Skeletal muscle tissue (tissue), 4 donors: ENCODE results near the gene TFE3. TPM values are rescaled to one million over a fixed set of nuclear protein-coding genes. Genes with fewer than 3 reads are reported as not detected.
A peak's percentile ranks its signal among the peaks of the same experiment; 100 is the strongest.

Experiments used
- H3K27ac ChIP-seq: one replicate; pipeline ENCODE4 v1.7.0; 2013; ENCODE audit warnings: mild to moderate bottlenecking, low read depth, low read length, inconsistent platforms
- H3K27me3 ChIP-seq, 3 donors: one replicate each; pipeline ENCODE4 v1.7.0; 2013; ENCODE audit warnings: low read length in 3 of 3; ENCODE audit not compliant: control insufficient read depth in 3 of 3, insufficient read depth in 3 of 3
- H3K36me3 ChIP-seq, 3 donors: one replicate each; pipeline ENCODE4 v1.7.0; 2013; ENCODE audit warnings: low read length in 3 of 3; ENCODE audit not compliant: control insufficient read depth in 3 of 3, insufficient read depth in 3 of 3
- H3K4me1 ChIP-seq, 3 donors: one replicate each; pipeline ENCODE4 v1.7.0; 2013; ENCODE audit warnings: low read length in 3 of 3, mild to moderate bottlenecking in 3 of 3; ENCODE audit not compliant: control insufficient read depth in 3 of 3, insufficient read depth in 3 of 3
- H3K4me3 ChIP-seq, 3 donors: one replicate each; pipeline ENCODE4 v1.7.0; 2013; ENCODE audit warnings: low read length in 3 of 3
- H3K9ac ChIP-seq, 3 donors: one replicate each; pipeline ENCODE4 v1.7.0; 2013; ENCODE audit warnings: low read length in 3 of 3, mild to moderate bottlenecking in 3 of 3, moderate library complexity in 2 of 3, low read depth in 1 of 3
- H3K9me3 ChIP-seq, 3 donors: one replicate each; pipeline ENCODE4 v1.7.0; 2013; ENCODE audit warnings: low read length in 3 of 3; ENCODE audit not compliant: control insufficient read depth in 3 of 3
- total RNA-seq: library from RNA; depleted of rRNA; stranded (reverse); fragments of >200 nt; gene quantifications from one replicate; pipeline ENCODE4 v1.2.3, GENCODE V29; 2014
- donor health status: Osteomylitis.

Gene TFE3
- total RNA-seq, 1 donor from 2014 or later = 8.4 TPM

- H3K4me1 ChIP-seq = peaks cover 18 to 29% (median 21%) of the 10 kb centered on the region in 3 donors
- no peaks in the 10 kb centered on the region for H3K9me3 ChIP-seq
- peaks cover 18 to 20% (median 19%) of the 10 kb centered on the region in 3 donors for H3K36me3 ChIP-seq
- peak overlapping the region; percentile 73 to 83 (median 76) for H3K4me3 ChIP-seq
- peak overlapping the region; percentile 98 for H3K27ac ChIP-seq
- no peaks in the 10 kb centered on the region for H3K27me3 ChIP-seq
- peak overlapping the region; percentile 75 to 87 (median 85) for H3K9ac ChIP-seq
Observed at GRCh38 chrX:49041744-49042580, 1.2 kb downstream of the TFE3 start.

GRCh38 chrX:49040376-49040955 is 2.7 kb downstream of the TFE3 start:
- H3K9ac ChIP-seq = peak overlapping the region; percentile 43 to 50 (median 45)

GRCh38 chrX:49039598-49040375 is 3.4 kb downstream of the TFE3 start:
- Histone ChIP-seq H3K27ac (peak overlapping the region; percentile 98), H3K36me3 (peaks cover 19 to 22% (median 20%) of the 10 kb centered on the region in 3 donors), H3K9me3 (no peaks in the 10 kb centered on the region), H3K4me3 (peak overlapping the region; percentile 5 to 45 (median 15)), H3K4me1 (peaks cover 18 to 29% (median 21%) of the 10 kb centered on the region in 3 donors), H3K9ac (peak overlapping the region; percentile 43 to 50 (median 45)), H3K27me3 (no peaks in the 10 kb centered on the region)

More at GRCh38 chrX:49040376-49040955, 2.7 kb downstream of the TFE3 start:
- Histone ChIP-seq H3K27ac (peak overlapping the region; percentile 98), H3K9me3 (no peaks in the 10 kb centered on the region), H3K4me1 (peaks cover 18 to 29% (median 21%) of the 10 kb centered on the region in 3 donors), H3K36me3 (peaks cover 19 to 22% (median 20%) of the 10 kb centered on the region in 3 donors), H3K27me3 (no peaks in the 10 kb centered on the region), H3K4me3 (peak overlapping the region; percentile 5 to 45 (median 15))

- H3K27me3 ChIP-seq = no peaks in the 10 kb centered on the region
- H3K9ac ChIP-seq = no peak overlapping the region
- H3K4me3 ChIP-seq = no peak overlapping the region
- H3K4me1 ChIP-seq = peaks cover 16 to 29% (median 21%) of the 10 kb centered on the region in 3 donors
- no peak overlapping the region for H3K27ac ChIP-seq
- no peaks in the 10 kb centered on the region for H3K9me3 ChIP-seq
- peaks cover 34 to 37% (median 36%) of the 10 kb centered on the region in 3 donors for H3K36me3 ChIP-seq
Observed at GRCh38 chrX:49037883-49038475, 5.2 kb downstream of the TFE3 start.

- no peaks in the 10 kb centered on the region for H3K9me3 ChIP-seq
Observed at GRCh38 chrX:49030283-49030682, 12.9 kb downstream of the TFE3 start.

GRCh38 chrX:49029876-49030275 is 13.3 kb downstream of the TFE3 start:
- H3K36me3 ChIP-seq = peaks cover 22 to 26% (median 23%) of the 10 kb centered on the region in 3 donors
- no peak overlapping the region for H3K9ac ChIP-seq
- no peaks in the 10 kb centered on the region for H3K9me3 ChIP-seq
- no peak overlapping the region for H3K4me3 ChIP-seq
- no peaks in the 10 kb centered on the region for H3K27me3 ChIP-seq
- H3K4me1 ChIP-seq = no peaks in the 10 kb centered on the region
- no peak overlapping the region for H3K27ac ChIP-seq

More at GRCh38 chrX:49030283-49030682, 12.9 kb downstream of the TFE3 start:
- H3K27ac ChIP-seq = no peak overlapping the region
- no peaks in the 10 kb centered on the region for H3K4me1 ChIP-seq
- H3K9ac ChIP-seq = no peak overlapping the region
- no peaks in the 10 kb centered on the region for H3K27me3 ChIP-seq
- H3K4me3 ChIP-seq = no peak overlapping the region
- H3K36me3 ChIP-seq = peaks cover 22 to 26% (median 23%) of the 10 kb centered on the region in 3 donors

- Histone ChIP-seq H3K9me3 (no peaks in the 10 kb centered on the region), H3K4me3 (no peak overlapping the region), H3K27me3 (no peaks in the 10 kb centered on the region), H3K36me3 (peaks cover 0 to 3% (median 0%) of the 10 kb centered on the region in 3 donors), H3K4me1 (no peaks in the 10 kb centered on the region), H3K27ac (no peak overlapping the region), H3K9ac (no peak overlapping the region)
Observed at GRCh38 chrX:49019599-49020249, 23.4 kb downstream of the TFE3 start.

- Histone ChIP-seq H3K36me3 (no peaks in the 10 kb centered on the region), H3K9ac (no peak overlapping the region), H3K27ac (no peak overlapping the region), H3K4me1 (no peaks in the 10 kb centered on the region), H3K9me3 (no peaks in the 10 kb centered on the region), H3K27me3 (no peaks in the 10 kb centered on the region), H3K4me3 (no peak overlapping the region)
Observed at GRCh38 chrX:49019050-49019449, 24.1 kb downstream of the TFE3 start.

- Histone ChIP-seq H3K9ac (no peak overlapping the region), H3K4me3 (no peak overlapping the region), H3K27ac (no peak overlapping the region), H3K4me1 (peaks cover 2 to 4% (median 3%) of the 10 kb centered on the region in 3 donors), H3K36me3 (peaks cover 0 to 5% (median 0%) of the 10 kb centered on the region in 3 donors), H3K9me3 (no peaks in the 10 kb centered on the region), H3K27me3 (no peaks in the 10 kb centered on the region)
Observed at GRCh38 chrX:49003696-49004095, 39.5 kb downstream of the TFE3 start.
